HepG2 (cell line): ENCODE measurements around the gene NFATC2. TPM values are rescaled to one million over a fixed set of nuclear protein-coding genes. Genes with fewer than 3 reads are reported as not detected.
"Not testable (repeated sequence)": the region's sequence is repeated elsewhere in the genome, so short reads cannot be mapped to it uniquely, and the experiment has no call there.

Experiments
- ATAC-seq: fragments of 200-7000 bp; cut with Tn5 transposase; 3 replicates; pipeline ENCODE4 v1.9.1; 2020; ENCODE audit warnings: mild to moderate bottlenecking, moderate library complexity
- BruUV-seq: library from RNA; stranded (reverse); fragments of 400-500 nt; replicated peaks from 2 replicates; lab custom pipeline; 2021; lab: Mats Ljungman, UMichigan
- CTCF ChIA-PET: fragments of 300-600 bp; formaldehyde crosslinking; extraction: SDS; loops from one replicate; lab custom pipeline; 2021; ENCODE audit warnings: low total read pairs, inconsistent platforms, low intra/inter-chr PET ratio; lab: Yijun Ruan, JAX
- POLR2A ChIA-PET: fragments of 350-600 bp; sonication (Branson Sonifier 250); formaldehyde crosslinking; loops from one replicate; lab custom pipeline; 2020; ENCODE audit warnings: antibody characterized with exemption, inconsistent platforms; lab: Yijun Ruan, JAX
- DNase-seq: peaks from one replicate; pipeline ENCODE4 v3.0.0-alpha.2; 2015; ENCODE audit warnings: low spot score
- FAIRE-seq: peaks from 3 replicates; lab custom pipeline; 2011; peaks lifted over from hg19 to GRCh38; lab: Jason Lieb, UNC
- H2AFZ ChIP-seq: one replicate; pipeline ENCODE4 v1.6.1; 2011; ENCODE audit warnings: low read length, inconsistent platforms
- H3K27ac ChIP-seq: fragments of 300-600 bp; 3 replicates; pipeline ENCODE4 v1.8.0; 2011; ENCODE audit warnings: mixed run types, mild to moderate bottlenecking, mixed read lengths, low read length, inconsistent platforms; ENCODE audit not compliant: insufficient read depth; ENCODE audit errors: extremely low read length
- H3K27me3 ChIP-seq, 2 experiments: fragments of 200-600 bp in 1 of 2; 2 replicates in 1 of 2; 3 replicates in 1 of 2; pipeline versions ENCODE4 v1.6.0 to v1.8.0; 2011; ENCODE audit warnings: low read length in 2 of 2, mild to moderate bottlenecking in 2 of 2, moderate library complexity in 2 of 2, inconsistent platforms in 1 of 2; ENCODE audit not compliant: insufficient read depth in 2 of 2, control insufficient read depth in 1 of 2
- H3K36me3 ChIP-seq, 2 experiments: fragments of 200-600 bp in 1 of 2; replicated peaks in 1 of 2; 2 replicates in 1 of 2; 3 replicates in 1 of 2; pipeline versions ENCODE4 v1.5.1 to v1.8.0; 2011; ENCODE audit warnings: low read length in 2 of 2, inconsistent platforms in 1 of 2; ENCODE audit not compliant: insufficient read depth in 2 of 2, control insufficient read depth in 1 of 2
- H3K4me1 ChIP-seq: 2 replicates; pipeline ENCODE4 v1.5.1; 2012; ENCODE audit warnings: low read length, inconsistent platforms; ENCODE audit not compliant: insufficient read depth
- H3K4me2 ChIP-seq: 2 replicates; pipeline ENCODE4 v1.6.0; 2011; ENCODE audit warnings: low read depth, low read length, inconsistent platforms
- H3K4me3 ChIP-seq, 3 experiments: fragments of 200-600 bp in 1 of 3; sonication (generic), shearing (Covaris generic) in 1 of 3; replicated peaks in 1 of 3; 2 replicates each; pipeline ENCODE4 v1.5.1; 2011 to 2016; ENCODE audit warnings: low read length in 3 of 3, inconsistent platforms in 2 of 3, low read depth in 2 of 3, mild to moderate bottlenecking in 2 of 3, control low read depth in 1 of 3, mixed read lengths in 1 of 3; ENCODE audit not compliant: insufficient read depth in 1 of 3
- H3K79me2 ChIP-seq: one replicate; pipeline ENCODE4 v1.6.1; 2011; ENCODE audit warnings: low read length, inconsistent platforms; ENCODE audit not compliant: insufficient read depth
- H3K9ac ChIP-seq: 2 replicates; pipeline ENCODE4 v1.6.0; 2011; ENCODE audit warnings: mild to moderate bottlenecking, low read depth, low read length, inconsistent platforms; ENCODE audit not compliant: insufficient read depth
- H3K9me3 ChIP-seq: 2 replicates; pipeline ENCODE4 v1.5.1; 2012; ENCODE audit warnings: mild to moderate bottlenecking, low read length
- H4K20me1 ChIP-seq: 2 replicates; pipeline ENCODE4 v1.6.0; 2011; ENCODE audit warnings: inconsistent platforms, mild to moderate bottlenecking, low read length, moderate library complexity; ENCODE audit not compliant: insufficient read depth
- BORCS8-MEF2B ChIP-seq: sonication (generic); formaldehyde crosslinking; IDR thresholded peaks from 2 replicates; pipeline ENCODE4 v1.8.0; 2022; ENCODE audit warnings: mild to moderate bottlenecking, missing genetic modification reagents
- CENPBD1 ChIP-seq: sonication (generic); formaldehyde crosslinking; IDR thresholded peaks from 2 replicates; pipeline ENCODE4 v1.8.0; 2022; ENCODE audit warnings: missing genetic modification reagents, low read depth, mild to moderate bottlenecking, borderline replicate concordance
- DZIP1 ChIP-seq: sonication (generic); formaldehyde crosslinking; IDR thresholded peaks from 2 replicates; pipeline ENCODE4 v1.5.0; 2020; ENCODE audit warnings: mild to moderate bottlenecking, missing genetic modification reagents
- SMAD9 ChIP-seq: sonication (generic); formaldehyde crosslinking; IDR thresholded peaks from 2 replicates; pipeline ENCODE4 v1.5.1; 2020; ENCODE audit warnings: mild to moderate bottlenecking, missing genetic modification reagents
- ZNF138 ChIP-seq: sonication (generic); formaldehyde crosslinking; IDR thresholded peaks from 2 replicates; pipeline ENCODE4 v1.5.0; 2020; ENCODE audit warnings: mild to moderate bottlenecking, low read depth, missing genetic modification reagents
- ZNF317 ChIP-seq: sonication (generic); formaldehyde crosslinking; IDR thresholded peaks from 2 replicates; pipeline ENCODE4 v1.5.0; 2020; ENCODE audit warnings: mild to moderate bottlenecking, missing genetic modification reagents
- ZNF629 ChIP-seq: sonication (generic); formaldehyde crosslinking; conservative IDR thresholded peaks from 2 replicates; pipeline ENCODE4 v1.5.0; 2020; ENCODE audit warnings: missing genetic modification reagents
- WGBS: methylation state at CpG from one replicate; pipeline ENCODE4 v1.1.6; 2017; ENCODE audit warnings: low lambda C conversion rate; 5-methylcytosine and 5-hydroxymethylcytosine counted together
- in situ Hi-C: cut with HindIII; loops from 2 replicates; pipeline ENCODE4 v1.10.0; 2017; ENCODE audit warnings: low pct_unique_long_range_greater_than_20kb; ENCODE audit not compliant: extremely low pct_ligation_motif_present
- intact Hi-C: fragments of 100-400 bp; cut with micrococcal nuclease; formaldehyde crosslinking; loops from one replicate; pipeline ENCODE4 v1.10.0; 2022; ENCODE audit not compliant: unreplicated experiment
- polyA plus RNA-seq, 8 experiments: library from polyadenylated mRNA; depleted of rRNA in 3 of 8; stranded (reverse) in 7 of 8; unstranded in 1 of 8; fragments of >200 nt; fragmentation: Illumina TruSeq in 4 of 8; extraction: Trizol in 4 of 8; gene quantifications; 2 replicates each; pipeline versions ENCODE4 v1.2.1 to v1.2.3, GENCODE V29; 2011 to 2016; ENCODE audit warnings: low read depth in 4 of 8, missing spikeins in 1 of 8, mixed read lengths in 1 of 8; ENCODE audit not compliant: insufficient read depth in 1 of 8
- total RNA-seq, 5 experiments: library from RNA; depleted of rRNA; stranded (reverse); fragments of >200 nt; fragmentation: Illumina TruSeq; extraction: Trizol; gene quantifications; 2 replicates each; pipeline ENCODE4 v1.2.3, GENCODE V29; 2016; ENCODE audit warnings: low read depth in 1 of 5

NFATC2 gene
- total and polyA plus RNA-seq, 2 of the 13 experiments (the other 11 are each of a cell fraction or from before 2014, with no cell fraction given), result 1.9 to 3.3 TPM

GRCh38 chr20:51462566-51463276 is 79.8 kb downstream of the NFATC2 start:
- Histone ChIP-seq H3K4me1 (no peaks in the 10 kb centered on the region), H3K27me3 (no peaks in the 10 kb centered on the region), H3K27ac (no peak overlapping the region), H3K9ac (no peak overlapping the region), H3K9me3 (no peaks in the 10 kb centered on the region), H3K79me2 (no peaks in the 10 kb centered on the region), H3K4me3 (no peak overlapping the region), H3K4me2 (no peak overlapping the region), H3K36me3 (peaks cover 0 to 15% of the 10 kb centered on the region in 2 experiments; a peak in 3 of 5 replicates), H4K20me1 (no peaks in the 10 kb centered on the region), H2AFZ (no peak overlapping the region)
- POLR2A ChIA-PET, result no interaction called here
- no TSS peak for BruUV-seq
- no peak for DNase-seq
- FAIRE-seq, result no peak
- CTCF ChIA-PET, result no interaction called here
- TF ChIP-seq ZNF138 (CRISPR knock-in tag) (no peak), DZIP1 (CRISPR knock-in tag) (0 out of 2 replicates have a peak, but pooled peaks have one; percentile 40), SMAD9 (CRISPR knock-in tag) (no peak), BORCS8-MEF2B (CRISPR knock-in tag) (no peak), CENPBD1 (CRISPR knock-in tag) (no peak), ZNF317 (no peak), ZNF629 (CRISPR knock-in tag) (peak; percentile 48; the same call in 1 of the 2 replicates)
- in situ Hi-C loops, result no loop called here
- intact Hi-C loops, result no loop called here
- WGBS, result 98% methylated on average over 9 of the region's 12 CpGs
- ATAC-seq, result peak; percentile 18; the same call in 2 of the 3 replicates

- ATAC-seq, FAIRE-seq, DNase-seq, H3K79me2 ChIP-seq, CTCF ChIA-PET, H3K4me3 ChIP-seq, H3K4me2 ChIP-seq, POLR2A ChIA-PET, intact Hi-C loops, H3K9ac ChIP-seq, H3K27me3 ChIP-seq, H4K20me1 ChIP-seq, H2AFZ ChIP-seq, H3K27ac ChIP-seq, H3K4me1 ChIP-seq, in situ Hi-C loops, H3K9me3 ChIP-seq, BruUV-seq: not testable (repeated sequence)
- 95% methylated on average over 5 of the region's 5 CpGs for WGBS
- peaks cover 0 to 15% of the 10 kb centered on the region in 2 experiments; a peak in 3 of 5 replicates for H3K36me3 ChIP-seq
These were observed 80.7 kb downstream of the NFATC2 start for GRCh38 chr20:51461846-51462245.
